ENCODE measurements around the gene CLRN3.
A peak's percentile ranks its signal among the peaks of the same experiment; 100 is the strongest.

Gene CLRN3

DNA sequence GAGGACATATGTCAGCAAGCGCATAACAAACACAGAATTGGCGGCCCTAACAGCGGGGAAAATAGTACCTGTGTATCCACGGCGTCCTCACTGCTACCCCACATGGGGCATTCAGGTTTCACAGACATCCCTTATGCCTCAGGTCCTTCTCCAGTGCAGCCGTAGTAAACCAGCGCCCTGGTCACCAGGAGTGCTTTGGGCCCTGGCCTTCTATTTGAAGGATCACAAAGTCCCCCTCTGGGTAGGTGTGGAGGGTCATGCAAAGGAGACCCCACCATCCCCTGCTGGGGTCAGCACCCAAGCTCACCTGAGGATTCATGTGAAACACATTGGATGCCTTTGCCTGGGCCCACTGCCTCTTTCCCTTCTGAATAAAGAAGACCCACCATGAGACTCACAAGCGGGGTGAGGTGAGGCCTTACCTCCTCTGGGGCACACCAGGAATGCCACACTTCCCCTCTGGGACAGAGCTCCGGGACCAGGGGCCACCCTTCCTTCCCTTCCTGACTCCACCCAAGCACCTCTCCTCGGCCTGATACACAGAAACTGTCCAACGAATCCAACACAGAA, 18.8 kb downstream of the CLRN3 start:
- DNase-seq, result no peak

DNA sequence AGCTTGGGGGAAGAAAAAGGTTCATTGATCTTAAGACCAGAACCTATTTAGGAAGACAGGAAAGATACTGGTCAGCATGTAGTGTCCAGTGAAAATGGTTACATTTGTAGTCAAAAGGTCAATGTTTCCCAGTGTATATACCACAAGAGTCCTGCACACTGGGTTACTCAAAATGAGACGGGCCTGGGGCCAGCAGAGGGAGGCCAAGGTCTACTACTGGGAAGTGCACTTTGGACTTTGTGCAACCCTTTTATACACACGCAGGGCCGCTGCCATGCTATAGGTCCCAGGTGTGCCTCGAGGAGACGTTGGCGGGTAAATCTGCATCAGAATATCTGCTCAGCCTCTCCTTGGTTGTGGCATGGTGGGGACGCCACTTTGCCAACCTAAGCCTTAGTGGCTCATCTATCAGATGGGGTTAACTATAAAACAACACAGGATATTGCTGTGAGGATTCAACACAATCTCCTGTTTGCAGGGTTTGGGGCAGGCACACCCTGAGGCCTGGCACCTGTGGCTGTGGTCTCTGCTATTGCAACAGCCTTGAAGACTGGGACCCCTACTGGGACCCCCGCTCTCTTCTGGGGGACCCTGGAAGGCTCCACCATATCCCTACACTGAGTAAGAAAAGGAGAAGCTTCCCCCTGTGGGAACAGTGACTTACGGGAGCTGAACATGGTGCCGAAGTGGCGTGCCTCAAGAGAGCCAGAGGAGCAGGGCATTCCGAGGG, 19.7 kb downstream of the CLRN3 start:
- DNase-seq, result no peak

DNA sequence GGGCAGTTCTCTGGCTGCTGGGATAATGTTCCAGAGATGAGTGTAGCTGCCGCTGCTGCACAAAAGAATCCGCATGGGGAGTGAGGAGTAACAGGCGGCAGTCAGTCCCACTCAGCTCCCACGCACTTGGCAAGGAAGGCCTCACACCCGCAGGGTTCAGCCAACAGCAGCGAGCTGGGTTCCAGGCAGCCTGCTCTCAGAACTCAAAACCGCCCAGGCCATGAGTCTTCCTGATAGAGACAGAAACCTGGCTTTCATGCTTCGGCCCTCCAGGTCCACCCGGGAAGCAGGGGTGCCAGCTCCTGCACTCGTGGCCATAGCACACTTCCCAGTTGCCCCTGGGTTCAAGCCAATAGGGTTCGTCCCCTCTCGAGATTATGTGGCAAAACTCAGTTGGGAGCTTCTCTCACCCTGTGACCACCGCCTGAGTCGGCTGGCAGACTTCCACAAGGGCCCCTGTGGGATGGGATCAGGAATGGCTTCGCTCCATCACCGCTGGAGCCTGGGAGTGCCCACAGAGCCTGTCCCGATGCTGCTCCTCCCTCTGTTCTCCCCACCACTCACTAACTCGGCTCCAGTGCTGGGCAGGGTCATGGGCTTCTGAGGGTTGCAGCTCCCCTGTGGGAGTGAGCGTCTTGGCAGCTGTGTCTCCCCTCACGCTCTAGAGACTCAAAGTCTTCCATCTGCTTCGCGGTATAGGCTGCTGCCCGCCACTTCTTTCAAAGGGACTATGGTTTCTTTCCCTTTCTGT, 20.6 kb downstream of the CLRN3 start:
- DNase-seq, result no peak

DNA sequence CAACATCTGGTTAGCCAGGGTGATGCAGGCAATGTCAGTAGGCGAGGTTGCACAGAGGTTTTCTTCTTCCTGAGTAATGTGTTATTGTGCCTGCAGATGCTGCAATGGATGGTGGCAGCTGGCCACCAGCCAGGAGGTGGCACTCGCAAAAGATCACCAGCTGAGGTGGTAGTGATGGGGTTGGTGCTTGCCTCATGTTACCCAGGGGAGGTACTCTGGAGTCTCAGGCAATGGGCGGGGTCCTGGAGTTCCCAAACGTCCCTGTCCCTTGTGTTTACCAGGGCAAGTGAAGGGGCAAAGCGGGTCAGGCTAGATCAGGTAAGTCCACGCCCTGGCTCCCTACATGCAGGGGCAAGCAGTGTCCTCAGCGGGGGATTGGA, 21.1 kb downstream of the CLRN3 start:
- no peak for DNase-seq

DNA sequence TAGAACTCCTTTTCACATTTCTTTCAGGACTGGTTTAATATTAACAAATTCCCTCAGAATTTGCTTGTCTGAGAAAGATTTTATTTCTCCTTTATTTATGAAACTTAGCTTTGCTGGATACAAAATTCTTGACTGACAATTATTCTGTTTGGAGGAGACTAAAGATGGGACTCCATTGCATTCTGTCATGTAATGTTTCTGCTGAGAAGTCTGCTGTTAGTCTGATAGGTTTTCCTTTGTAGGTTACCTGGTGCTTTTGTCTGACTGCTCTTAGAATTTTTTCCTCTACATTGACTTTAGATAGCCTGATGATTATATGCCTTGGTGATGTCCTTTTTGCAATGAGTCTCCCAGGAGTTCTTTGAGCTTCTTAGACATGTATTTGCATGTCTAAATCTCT, 23.4 kb downstream of the CLRN3 start:
- DNase-seq, result no peak

DNA sequence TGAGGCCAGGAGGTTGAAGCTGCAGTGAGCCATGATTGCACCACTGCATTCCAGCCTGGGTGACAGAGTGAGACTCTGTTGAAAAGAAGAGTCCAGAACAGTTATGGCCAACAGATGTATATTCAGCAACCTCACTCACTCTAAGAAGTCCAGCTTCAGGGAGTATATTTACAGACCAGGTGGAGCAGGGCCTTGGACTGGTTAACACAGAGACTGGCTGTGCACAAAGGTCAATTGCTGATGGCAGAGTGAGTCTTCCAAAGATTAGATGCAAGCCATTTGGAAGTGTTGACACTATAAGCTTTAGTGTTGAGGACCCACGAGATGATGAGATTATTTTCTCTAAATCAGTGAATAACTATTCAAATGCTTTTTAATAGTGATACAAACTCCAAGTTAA, 24.9 kb downstream of the CLRN3 start:
- no peak for DNase-seq

DNA sequence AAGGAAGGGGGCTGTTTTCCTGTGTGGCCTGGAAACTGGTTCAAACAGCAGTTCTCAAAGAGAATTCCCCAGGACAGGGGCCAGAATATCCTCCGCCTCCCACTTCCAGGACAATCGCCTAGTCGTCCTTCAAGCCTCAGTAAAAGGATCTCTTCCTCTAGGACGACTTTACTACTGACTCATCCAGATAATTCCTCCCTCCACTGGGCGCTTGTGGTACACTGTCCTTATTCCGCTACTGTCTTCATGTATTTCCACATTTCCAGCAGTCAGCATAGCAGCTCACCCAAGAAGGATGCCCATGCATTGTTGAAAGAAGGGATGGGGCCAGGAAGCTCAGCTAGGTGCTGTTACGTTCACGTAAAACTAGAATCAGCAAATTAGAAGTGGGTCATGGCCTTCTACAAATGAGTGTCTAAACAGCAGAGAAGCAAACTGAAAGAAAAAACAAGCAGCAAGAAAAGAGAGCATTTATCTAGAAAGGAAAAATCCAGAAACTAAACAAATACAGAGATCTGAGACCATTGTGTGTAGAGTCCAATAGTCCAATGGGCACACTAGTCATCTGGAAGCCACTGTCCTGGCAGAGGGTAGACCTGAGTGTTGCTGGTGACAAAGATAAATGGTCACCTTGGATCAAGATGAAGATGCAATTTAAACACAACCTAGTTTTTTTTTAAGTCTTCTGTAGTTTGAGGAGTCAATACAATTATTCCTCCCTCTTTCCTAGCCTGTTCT, 26.3 kb downstream of the CLRN3 start:
- DNase-seq, result no peak

DNA sequence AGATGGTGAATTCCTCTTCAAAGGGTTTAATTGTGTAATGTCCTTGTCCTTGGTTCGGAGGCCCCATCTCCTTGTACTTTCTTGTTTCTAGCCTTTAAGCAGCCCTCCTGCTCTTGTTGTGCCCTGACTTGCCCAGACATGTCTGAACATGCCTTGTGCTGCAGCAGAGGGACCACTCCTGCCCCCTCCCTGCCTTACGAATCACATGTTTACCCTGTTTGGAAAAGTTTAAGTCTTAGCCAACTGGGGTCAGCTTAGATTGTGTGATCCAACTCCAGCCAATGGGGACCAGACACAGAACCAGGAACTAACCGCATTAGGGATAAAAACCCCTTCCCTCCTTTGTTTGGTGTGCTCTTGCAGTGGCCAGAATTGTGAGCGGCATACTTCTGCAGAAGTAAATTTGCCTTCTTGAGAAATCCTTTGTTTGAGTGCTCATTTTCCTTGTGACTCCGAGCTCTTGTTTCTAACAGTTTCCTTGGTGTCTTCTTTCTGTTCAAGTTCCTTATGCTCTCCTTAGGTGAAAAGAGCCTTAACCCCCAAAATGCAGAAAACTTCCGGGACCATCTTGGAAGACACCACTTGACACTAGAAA, 29.4 kb downstream of the CLRN3 start:
- DNase-seq, result no peak

DNA sequence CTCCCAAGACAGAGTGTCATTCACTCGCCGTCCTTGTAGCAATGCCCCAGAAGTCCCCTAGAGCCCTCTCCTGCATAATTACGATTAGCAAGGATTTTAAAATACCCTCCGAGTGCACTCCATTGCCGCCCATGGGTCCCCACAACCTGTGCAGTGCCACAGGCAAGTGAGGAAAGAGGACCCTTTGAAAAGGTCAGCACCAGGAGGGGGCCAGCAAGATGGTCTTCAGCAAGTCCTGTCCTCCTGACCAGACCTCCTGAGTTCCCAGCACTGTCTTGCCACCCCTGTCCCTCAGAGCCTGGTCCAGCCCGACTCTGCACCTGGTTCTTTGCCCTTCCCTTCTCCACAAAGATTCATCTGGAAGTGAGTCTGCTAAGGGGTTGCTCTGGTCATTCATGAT, 32.1 kb downstream of the CLRN3 start:
- DNase-seq, result no peak

DNA sequence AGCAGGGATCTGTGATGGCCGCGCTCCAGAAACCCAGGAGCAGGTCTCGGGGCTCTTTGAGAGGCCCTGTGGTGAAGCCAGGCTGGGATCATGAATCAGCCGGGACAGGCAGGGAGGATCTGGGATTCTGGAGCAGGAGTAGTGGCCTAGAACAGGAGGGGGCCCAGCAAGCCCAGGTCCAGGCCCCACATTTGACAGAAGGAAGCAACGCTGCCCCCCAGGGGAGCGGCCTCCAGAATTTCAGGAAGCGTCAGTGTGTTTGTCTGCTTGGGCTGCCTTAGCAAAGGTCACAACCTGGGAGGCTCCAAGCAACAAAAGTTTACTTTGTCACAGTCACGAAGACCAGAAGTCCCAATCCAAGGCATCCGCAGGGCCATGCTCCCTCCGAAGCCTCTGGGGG, 36.8 kb downstream of the CLRN3 start:
- no peak for DNase-seq

DNA sequence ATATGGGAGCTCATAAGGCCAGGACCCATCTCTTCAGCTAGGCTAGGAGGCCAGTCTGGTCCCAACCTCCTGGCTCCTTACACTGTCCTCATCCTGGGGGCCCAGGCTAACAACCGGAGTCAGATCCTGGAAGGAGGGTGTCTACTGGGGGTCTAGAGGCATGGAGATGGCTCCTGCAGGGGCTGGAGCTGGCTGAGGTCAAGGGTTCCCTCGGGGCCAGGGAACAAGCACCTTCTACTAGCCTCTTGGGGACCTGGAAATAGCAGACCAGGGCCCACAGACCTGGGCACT, 37.2 kb downstream of the CLRN3 start:
- no peak for DNase-seq

DNA sequence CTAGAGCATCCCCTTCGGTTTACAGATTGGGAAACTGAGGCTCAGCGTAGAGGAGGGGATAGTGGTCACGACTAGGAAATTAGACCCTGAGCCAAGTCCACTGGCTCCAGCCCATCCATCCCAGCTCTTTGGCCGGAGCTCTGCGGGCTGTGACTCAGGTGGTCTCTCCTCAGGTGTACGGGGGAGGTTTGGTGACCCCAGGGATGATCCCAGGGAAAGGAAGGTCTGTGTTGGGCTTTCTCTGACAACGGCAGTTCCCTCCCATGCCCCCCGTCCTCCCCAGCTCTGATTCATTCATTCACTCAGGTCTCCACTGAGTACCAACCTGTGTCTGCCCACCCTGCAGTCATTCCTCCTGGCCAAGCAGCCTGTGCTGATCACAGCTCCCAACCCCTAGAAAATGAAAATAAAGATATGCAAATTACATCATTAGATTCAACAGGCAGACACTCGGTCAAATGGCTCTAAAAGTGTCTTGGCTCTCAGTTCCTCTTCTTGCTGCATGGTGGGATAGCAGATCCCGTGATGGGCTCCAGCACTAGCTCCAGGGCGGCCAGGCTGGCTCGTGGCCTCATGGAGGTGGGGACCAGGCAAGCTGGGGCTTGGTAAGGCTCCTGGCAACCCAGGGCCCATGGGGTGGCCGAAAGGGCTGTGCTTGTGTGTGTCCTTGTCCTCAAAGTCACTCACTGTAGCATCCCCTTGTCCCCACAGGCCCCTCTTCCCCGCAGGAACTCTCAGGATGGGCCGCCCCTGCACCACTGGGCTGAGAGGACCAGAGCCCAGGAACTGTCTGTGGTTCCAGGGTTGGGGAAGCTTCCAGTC, 37.8 kb downstream of the CLRN3 start:
- no peak for DNase-seq

DNA sequence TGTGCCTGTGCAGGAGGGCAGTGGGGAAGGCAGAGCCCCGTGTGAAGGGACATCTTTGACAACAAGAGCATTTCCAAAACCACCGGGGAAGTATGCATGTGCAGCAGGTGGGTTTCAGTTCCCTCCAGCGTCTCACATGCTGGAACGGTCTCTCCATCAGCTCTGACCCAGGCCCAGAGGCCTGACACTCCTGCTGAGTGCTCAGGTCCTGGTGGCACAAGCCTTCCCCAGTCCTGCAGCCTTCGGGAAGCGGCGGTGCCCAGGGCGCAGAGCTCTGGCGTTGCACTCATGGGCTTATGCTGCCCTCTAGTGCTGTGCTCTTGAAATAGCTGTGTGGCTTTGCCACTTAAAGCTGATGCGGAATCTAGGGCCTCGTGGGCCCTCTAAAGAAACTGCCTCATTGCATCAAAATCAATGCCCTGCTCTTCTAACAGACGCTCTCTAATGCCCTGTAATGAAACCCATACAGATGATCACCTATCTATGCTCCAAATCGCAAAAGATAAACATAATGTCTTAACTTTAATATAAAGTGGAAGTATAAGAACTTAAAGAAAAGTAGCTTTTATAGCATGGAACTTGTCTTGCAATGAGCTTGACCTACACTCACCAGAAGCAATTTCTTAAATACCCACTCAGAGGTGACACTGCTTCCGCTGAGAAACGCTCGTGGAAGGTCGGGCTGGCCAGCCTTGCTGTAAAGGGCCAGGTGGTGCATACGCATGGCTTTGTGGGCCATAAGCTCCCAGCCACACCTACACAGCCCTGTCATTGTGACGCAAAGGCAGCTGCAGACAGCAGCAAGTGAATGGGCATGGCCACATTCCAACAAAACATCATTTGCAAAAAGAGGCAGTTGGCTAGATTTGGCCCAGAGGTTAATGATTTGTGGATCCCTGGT, 38.6 kb downstream of the CLRN3 start:
- DNase-seq, result peak in 2 of 4 experiments; percentile 3 to 7

DNA sequence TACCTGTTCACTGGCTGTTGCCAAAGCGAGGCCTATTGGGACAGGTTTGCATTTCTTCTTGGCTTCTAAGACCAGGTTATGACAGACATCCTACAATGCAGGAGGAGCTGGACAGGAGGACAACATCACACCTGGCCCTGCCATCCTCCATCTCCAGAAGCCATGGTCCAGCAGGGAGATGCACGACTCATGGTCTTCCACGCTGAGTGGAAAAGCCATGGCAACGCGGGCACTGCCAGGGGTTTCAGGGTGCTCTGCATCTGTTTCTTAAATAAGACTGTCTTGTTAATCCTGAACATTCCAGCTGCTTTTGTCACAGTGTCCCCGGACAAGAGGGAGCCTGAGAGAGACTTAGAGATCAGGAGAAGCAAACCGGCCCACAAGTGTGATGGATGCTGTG, 40.3 kb downstream of the CLRN3 start:
- DNase-seq, result no peak

DNA sequence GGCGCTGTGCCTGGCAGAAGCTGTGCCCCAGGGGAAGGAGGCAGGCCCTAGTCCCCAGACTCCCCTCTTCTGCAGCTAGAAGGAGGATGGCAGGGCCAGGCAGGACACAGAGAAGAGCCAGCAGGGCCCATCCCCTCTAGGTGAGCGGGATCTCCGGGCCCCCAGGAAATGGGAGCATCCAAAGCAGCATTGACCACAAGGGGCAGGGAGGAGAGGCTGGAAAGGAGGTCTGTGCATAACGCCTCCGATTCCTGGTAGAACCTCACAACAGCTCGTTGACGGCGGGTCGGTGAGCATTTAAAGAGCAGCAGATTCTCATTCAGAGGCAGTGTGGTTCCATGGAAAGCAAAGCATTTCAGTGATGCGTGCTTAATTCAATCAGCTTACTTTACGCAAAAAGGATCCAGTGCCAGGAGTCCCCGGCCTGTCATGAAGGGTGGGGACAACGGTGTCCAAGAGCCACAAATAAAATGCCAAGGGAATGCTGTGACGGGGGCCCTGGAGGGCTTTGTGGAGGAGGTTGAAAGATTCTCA, 41.0 kb downstream of the CLRN3 start:
- no peak for DNase-seq

DNA sequence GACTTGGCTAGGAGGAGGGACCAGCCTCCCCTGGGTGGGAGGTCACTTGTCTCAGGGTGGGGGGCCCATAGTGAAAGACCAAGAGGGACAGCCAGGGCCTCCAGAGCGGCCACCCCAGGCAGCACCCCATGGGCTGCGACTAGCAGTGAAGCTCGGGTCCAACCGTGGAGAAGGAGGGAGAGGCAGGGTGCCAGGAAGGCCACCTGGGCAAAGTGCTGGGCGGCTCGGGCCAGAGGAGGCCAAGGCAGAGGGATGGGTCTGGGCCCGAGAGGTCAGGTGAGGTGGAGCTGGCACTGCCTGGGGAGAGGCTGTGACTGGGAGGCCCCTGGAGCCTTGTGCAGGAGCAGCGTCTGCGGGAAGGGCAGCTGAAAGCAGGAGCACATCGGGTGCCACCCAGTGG, 41.8 kb downstream of the CLRN3 start:
- DNase-seq, result no peak

DNA sequence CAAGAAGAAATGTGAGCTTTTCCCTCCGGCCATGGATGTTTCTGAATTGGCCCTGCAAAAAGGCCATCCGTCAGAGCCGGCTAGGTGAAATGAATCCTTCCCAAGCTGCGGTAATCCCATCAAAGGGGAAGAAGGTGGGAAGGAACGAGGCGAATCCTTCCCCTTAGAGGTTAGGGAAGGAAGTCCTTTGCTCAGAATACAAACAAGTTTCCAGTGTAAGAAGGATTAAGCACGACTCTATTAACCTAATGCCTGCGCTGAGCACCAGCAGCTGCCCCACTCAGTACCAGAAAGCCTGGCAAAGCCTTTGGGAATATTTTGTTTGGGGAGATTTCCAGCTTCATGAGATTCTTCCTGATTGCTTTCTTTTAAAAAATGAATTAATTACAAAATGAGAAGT, 42.8 kb downstream of the CLRN3 start:
- no peak for DNase-seq

DNA sequence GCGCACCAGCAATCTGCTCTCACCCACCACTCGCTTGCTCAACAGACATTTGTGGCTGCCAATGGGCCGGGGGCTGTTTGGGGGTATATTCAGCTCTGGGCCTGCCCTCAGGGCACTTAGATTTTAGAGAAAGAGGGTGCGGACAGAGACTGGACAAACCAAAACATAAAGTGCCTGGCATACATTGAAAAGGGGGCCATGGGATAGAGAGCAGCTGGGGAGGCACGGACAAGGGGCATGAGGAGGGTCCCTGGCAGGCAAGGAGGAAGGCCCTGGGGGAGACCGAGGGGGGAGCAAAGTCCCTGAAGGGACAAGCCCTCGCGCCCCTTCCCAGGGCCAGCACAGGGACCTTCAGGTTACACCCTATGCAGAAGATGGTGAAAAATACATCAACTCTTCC, 43.5 kb downstream of the CLRN3 start:
- DNase-seq, result no peak

DNA sequence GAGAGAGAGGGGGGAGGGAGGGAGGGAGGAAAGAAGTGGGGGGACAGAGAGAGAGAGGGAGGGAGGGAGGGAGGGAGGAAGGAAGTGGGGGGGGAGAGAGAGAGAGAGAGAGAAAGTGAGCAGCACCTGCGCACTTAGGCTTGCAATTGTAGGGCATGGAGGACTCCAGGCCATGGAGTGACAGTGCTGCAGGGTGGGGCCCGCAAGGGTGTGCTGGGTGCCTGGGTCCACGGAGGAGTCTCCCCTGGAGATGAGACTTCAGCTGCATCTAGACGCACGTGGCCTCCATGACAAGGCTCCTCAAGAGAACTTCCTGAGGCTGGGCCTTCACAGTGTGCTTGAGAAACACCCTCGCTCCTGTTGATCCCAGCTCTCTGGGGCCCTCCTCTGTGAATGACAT, 44.5 kb downstream of the CLRN3 start:
- DNase-seq, result no peak

DNA sequence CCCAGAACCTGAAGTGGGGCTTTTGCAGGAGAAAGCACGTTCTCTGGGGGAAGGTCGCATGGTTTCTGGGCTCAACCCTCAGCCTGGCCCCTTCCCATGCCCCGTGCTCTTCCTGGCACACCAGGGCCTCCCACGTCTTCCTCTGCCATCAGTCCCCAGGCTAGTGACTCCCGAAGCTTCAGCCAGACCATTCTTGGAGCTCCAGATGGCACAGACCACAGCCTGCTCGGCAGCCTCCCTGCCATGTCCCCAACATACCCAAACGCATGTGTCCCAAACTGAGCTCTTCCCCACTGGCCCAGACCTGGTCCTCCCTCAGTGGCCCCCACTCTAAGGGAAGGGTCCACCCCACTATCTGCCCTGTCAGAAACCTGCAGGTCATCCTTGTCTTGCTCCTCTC, 47.0 kb downstream of the CLRN3 start:
- DNase-seq, result no peak

DNA sequence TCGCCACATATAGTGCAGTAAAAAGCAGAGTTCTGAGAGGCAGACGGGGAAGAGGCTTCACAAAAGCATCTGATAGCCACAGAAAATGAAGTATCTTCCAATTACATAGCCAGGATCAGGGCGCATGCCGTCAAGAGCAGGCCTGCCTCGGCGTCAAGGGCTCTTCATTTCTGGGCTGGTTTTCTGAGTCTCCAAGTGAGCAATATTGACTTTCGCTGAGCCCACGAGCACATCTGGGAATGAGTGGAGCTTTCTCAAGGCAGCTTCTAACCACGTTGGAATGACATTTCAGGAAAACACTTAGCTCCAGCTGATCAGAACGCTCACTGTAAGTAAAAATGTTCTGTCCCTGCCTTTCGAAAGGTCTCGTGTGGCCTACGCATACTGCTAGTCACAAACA, 51.9 kb downstream of the CLRN3 start:
- no peak for DNase-seq
